Measurements from ENCODE around the gene DNAJC13. TPM values are rescaled to one million over a fixed set of nuclear protein-coding genes. Genes with fewer than 3 reads are reported as not detected.
A peak's percentile ranks its signal among the peaks of the same experiment; 100 is the strongest.

The DNAJC13 gene
- total and polyA plus RNA-seq, 2 donors from 2014 or later, result 11.5 to 43.1 TPM

DNA sequence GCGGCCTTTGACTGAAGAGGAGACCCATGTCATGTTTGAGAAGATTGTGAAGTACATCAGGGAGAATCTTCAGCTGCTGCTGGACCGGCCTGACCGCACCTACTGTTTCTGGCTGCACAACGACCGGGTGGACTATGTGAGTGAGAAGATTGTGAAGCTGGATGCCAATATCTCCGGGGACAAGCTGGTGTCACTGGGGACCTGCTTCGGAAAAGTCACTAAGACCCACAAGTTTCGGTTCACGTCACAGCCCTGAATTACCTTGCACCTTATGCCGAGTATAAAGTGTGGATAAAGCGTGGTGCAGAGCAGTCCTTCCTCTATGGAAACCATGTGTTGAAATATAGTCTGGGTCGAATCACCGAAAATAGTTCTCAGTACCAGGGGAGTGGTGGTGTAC lies 16.0 kb upstream of the DNAJC13 start:
- no peaks in the 10 kb centered on the region for H3K27me3 ChIP-seq (ENCODE audit: control insufficient read depth, insufficient read depth, low read length)

DNA sequence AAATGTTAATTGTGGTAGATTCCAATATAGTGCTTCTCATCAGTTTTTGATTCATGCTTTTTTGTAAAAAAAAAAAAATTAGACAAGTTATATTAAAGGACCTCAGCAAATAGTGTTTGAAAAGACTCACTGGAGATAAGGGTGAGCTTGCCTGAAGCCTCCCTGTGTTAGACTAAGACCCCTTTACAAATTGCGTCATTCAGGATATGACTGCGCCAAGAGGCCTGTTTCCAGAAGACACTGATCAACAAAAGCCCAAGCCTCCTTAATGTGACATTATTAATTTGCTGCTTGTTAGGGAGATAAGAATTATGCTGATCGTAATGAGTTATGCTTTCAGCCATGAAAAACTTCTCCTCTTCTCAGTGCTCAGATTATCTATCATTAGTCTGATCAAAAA lies 13.0 kb upstream of the DNAJC13 start:
- H3K4me3 ChIP-seq (ENCODE audit: low read length in 3 of 3), result no peak overlapping the region
- no peaks in the 10 kb centered on the region for H3K27me3 ChIP-seq (ENCODE audit: control insufficient read depth, insufficient read depth, low read length)
- H3K9ac ChIP-seq (ENCODE audit: low read length in 3 of 3), result no peak overlapping the region
- DNase-seq (no peak), FAIRE-seq (no peak)
- no peak overlapping the region for H3K27ac ChIP-seq (ENCODE audit: low read depth in 2 of 2, low read length in 2 of 2)
- intact Hi-C loops (cut with DNase I), result no loop called here
- TF ChIP-seq, protein P1, sequence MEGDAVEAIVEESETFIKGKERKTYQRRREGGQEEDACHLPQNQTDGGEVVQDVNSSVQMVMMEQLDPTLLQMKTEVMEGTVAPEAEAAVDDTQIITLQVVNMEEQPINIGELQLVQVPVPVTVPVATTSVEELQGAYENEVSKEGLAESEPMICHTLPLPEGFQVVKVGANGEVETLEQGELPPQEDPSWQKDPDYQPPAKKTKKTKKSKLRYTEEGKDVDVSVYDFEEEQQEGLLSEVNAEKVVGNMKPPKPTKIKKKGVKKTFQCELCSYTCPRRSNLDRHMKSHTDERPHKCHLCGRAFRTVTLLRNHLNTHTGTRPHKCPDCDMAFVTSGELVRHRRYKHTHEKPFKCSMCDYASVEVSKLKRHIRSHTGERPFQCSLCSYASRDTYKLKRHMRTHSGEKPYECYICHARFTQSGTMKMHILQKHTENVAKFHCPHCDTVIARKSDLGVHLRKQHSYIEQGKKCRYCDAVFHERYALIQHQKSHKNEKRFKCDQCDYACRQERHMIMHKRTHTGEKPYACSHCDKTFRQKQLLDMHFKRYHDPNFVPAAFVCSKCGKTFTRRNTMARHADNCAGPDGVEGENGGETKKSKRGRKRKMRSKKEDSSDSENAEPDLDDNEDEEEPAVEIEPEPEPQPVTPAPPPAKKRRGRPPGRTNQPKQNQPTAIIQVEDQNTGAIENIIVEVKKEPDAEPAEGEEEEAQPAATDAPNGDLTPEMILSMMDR (IDR thresholded peaks at IDR 0.05; ENCODE audit: borderline replicate concordance, extremely low read depth, insufficient read depth), result no peak
- no peaks in the 10 kb centered on the region for H3K36me3 ChIP-seq (ENCODE audit: control insufficient read depth in 2 of 3, insufficient read depth in 3 of 3, low read length in 3 of 3)
- no peaks in the 10 kb centered on the region for H3K9me3 ChIP-seq (ENCODE audit: control insufficient read depth in 2 of 3, insufficient read depth in 1 of 3, low read length in 3 of 3)
- H3K4me1 ChIP-seq (ENCODE audit: control insufficient read depth in 2 of 3, insufficient read depth in 2 of 3, low read depth in 1 of 3, low read length in 3 of 3), result no peaks in the 10 kb centered on the region

More for the DNA sequence above, 16.0 kb upstream of the DNAJC13 start:
- TF ChIP-seq, protein P1 (IDR thresholded peaks at IDR 0.05; ENCODE audit: borderline replicate concordance, extremely low read depth, insufficient read depth), result no peak
- H3K36me3 ChIP-seq (ENCODE audit: control insufficient read depth in 2 of 3, insufficient read depth in 3 of 3, low read length in 3 of 3), result no peaks in the 10 kb centered on the region
- no peak overlapping the region for H3K4me3 ChIP-seq (ENCODE audit: low read length in 3 of 3)
- no peak overlapping the region for H3K9ac ChIP-seq (ENCODE audit: low read length in 3 of 3)
- no peak overlapping the region for H3K27ac ChIP-seq (ENCODE audit: low read depth in 2 of 2, low read length in 2 of 2)
- intact Hi-C loops (cut with DNase I), result no loop called here
- H3K4me1 ChIP-seq (ENCODE audit: control insufficient read depth in 2 of 3, insufficient read depth in 2 of 3, low read depth in 1 of 3, low read length in 3 of 3), result no peaks in the 10 kb centered on the region
- no peaks in the 10 kb centered on the region for H3K9me3 ChIP-seq (ENCODE audit: control insufficient read depth in 2 of 3, insufficient read depth in 1 of 3, low read length in 3 of 3)
- DNase-seq (no peak), FAIRE-seq (no peak)

DNA sequence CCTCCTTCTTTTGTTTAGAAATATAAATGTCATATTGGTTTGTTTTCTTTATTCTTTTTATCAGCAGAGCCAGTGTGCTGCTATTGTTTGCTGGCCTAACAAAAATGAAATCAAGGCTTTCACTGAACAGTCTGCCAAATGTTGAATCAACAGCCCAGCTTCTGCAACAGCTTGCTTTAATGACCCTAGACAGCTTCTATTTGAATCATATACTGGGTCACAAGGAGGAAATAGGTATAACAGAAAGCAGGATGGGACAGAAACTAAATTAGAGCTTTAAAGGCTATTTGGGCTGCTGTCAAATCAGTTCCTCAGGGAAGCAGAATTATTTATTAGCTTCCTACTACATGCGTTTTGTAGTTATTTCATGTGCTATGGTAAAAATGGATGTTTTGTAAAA lies 12.1 kb upstream of the DNAJC13 start:
- FAIRE-seq, result no peak
- intact Hi-C loops (cut with DNase I), result no loop called here
- no peaks in the 10 kb centered on the region for H3K9me3 ChIP-seq (ENCODE audit: control insufficient read depth in 2 of 3, insufficient read depth in 1 of 3, low read length in 3 of 3)
- no peak overlapping the region for H3K4me3 ChIP-seq (ENCODE audit: low read length in 3 of 3)
- H3K27ac ChIP-seq (ENCODE audit: low read depth in 2 of 2, low read length in 2 of 2), result no peak overlapping the region
- H3K9ac ChIP-seq (ENCODE audit: low read length in 3 of 3), result no peak overlapping the region
- no peaks in the 10 kb centered on the region for H3K27me3 ChIP-seq (ENCODE audit: control insufficient read depth, insufficient read depth, low read length)
- TF ChIP-seq, protein P1 (IDR thresholded peaks at IDR 0.05; ENCODE audit: borderline replicate concordance, extremely low read depth, insufficient read depth), result no peak
- no peaks in the 10 kb centered on the region for H3K36me3 ChIP-seq (ENCODE audit: control insufficient read depth in 2 of 3, insufficient read depth in 3 of 3, low read length in 3 of 3)
- DNase-seq, result peak in 1 of 5 donors; percentile 39
- no peaks in the 10 kb centered on the region for H3K4me1 ChIP-seq (ENCODE audit: control insufficient read depth in 2 of 3, insufficient read depth in 2 of 3, low read depth in 1 of 3, low read length in 3 of 3)

Measured in kidney (tissue), 14 donors.